HL-60 (cell line): ENCODE results near the gene DMAC1.

Experiments
- GABPA ChIP-seq: IDR thresholded peaks from 2 replicates; pipeline ENCODE4 v1.6.1; 2012; ENCODE audit warnings: low read depth
- POLR2AphosphoS5 ChIP-seq: IDR thresholded peaks from 2 replicates; pipeline ENCODE4 v1.6.1; 2012; ENCODE audit warnings: low read depth
- TF ChIP-seq, protein P1 (sequence below): IDR thresholded peaks from one replicate; pipeline ENCODE4 v1.5.1; 2011; ENCODE audit warnings: low read length, control low read depth, inconsistent platforms; ENCODE audit not compliant: insufficient read depth
- TF ChIP-seq, protein P2 (sequence below): IDR thresholded peaks from 2 replicates; pipeline ENCODE4 v1.6.1; 2012; ENCODE audit warnings: low read depth; ENCODE audit not compliant: insufficient replicate concordance

DNA sequence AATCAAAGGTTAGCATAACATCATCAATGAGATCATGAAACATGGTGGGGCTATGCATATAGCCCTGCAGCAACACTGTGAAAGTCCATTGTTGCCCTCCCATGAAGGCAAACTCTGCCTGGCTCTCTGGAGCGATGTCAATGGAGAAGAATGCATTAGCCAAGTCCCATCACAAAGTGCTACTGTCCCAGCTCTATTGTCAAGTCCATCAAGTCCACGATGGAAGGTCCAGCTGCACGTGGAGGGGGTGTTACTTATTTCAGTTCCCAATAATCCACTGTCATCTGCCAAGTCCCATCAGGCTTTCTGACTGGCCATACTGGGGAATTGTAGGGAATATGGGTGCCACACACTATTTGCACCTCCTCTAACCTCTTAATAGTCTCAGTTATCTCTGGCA is 10.8 kb downstream of the DMAC1 start:
- TF ChIP-seq, protein P1, sequence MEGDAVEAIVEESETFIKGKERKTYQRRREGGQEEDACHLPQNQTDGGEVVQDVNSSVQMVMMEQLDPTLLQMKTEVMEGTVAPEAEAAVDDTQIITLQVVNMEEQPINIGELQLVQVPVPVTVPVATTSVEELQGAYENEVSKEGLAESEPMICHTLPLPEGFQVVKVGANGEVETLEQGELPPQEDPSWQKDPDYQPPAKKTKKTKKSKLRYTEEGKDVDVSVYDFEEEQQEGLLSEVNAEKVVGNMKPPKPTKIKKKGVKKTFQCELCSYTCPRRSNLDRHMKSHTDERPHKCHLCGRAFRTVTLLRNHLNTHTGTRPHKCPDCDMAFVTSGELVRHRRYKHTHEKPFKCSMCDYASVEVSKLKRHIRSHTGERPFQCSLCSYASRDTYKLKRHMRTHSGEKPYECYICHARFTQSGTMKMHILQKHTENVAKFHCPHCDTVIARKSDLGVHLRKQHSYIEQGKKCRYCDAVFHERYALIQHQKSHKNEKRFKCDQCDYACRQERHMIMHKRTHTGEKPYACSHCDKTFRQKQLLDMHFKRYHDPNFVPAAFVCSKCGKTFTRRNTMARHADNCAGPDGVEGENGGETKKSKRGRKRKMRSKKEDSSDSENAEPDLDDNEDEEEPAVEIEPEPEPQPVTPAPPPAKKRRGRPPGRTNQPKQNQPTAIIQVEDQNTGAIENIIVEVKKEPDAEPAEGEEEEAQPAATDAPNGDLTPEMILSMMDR: no peak
- TF ChIP-seq, protein P2, sequence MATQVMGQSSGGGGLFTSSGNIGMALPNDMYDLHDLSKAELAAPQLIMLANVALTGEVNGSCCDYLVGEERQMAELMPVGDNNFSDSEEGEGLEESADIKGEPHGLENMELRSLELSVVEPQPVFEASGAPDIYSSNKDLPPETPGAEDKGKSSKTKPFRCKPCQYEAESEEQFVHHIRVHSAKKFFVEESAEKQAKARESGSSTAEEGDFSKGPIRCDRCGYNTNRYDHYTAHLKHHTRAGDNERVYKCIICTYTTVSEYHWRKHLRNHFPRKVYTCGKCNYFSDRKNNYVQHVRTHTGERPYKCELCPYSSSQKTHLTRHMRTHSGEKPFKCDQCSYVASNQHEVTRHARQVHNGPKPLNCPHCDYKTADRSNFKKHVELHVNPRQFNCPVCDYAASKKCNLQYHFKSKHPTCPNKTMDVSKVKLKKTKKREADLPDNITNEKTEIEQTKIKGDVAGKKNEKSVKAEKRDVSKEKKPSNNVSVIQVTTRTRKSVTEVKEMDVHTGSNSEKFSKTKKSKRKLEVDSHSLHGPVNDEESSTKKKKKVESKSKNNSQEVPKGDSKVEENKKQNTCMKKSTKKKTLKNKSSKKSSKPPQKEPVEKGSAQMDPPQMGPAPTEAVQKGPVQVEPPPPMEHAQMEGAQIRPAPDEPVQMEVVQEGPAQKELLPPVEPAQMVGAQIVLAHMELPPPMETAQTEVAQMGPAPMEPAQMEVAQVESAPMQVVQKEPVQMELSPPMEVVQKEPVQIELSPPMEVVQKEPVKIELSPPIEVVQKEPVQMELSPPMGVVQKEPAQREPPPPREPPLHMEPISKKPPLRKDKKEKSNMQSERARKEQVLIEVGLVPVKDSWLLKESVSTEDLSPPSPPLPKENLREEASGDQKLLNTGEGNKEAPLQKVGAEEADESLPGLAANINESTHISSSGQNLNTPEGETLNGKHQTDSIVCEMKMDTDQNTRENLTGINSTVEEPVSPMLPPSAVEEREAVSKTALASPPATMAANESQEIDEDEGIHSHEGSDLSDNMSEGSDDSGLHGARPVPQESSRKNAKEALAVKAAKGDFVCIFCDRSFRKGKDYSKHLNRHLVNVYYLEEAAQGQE: no peak
- no peak for TF ChIP-seq POLR2AphosphoS5
- no peak for TF ChIP-seq GABPA
